HG03064 (cell line): ENCODE results near the gene AFF4.
"Not testable (repeated sequence)": the region's sequence is repeated elsewhere in the genome, so short reads cannot be mapped to it uniquely, and the experiment has no call there.

ENCODE experiments used
- ATAC-seq: cut with Tn5 transposase; IDR thresholded peaks from one replicate; pipeline ENCODE4 v1.9.1; 2021; ENCODE audit warnings: low read depth; ENCODE audit not compliant: unreplicated experiment

AFF4 gene

GRCh38 chr5:132859889-132860437, 103.5 kb downstream of the AFF4 start:
- ATAC-seq = no peak

- ATAC-seq = no peak
Measured at GRCh38 chr5:132856011-132856410, 107.4 kb downstream of the AFF4 start.

- not testable (repeated sequence) for ATAC-seq
Measured at GRCh38 chr5:132854992-132855391, 108.4 kb downstream of the AFF4 start.

GRCh38 chr5:132854301-132854700, 109.1 kb downstream of the AFF4 start:
- no peak for ATAC-seq

- no peak for ATAC-seq
Measured at GRCh38 chr5:132853790-132854189, 109.6 kb downstream of the AFF4 start.

GRCh38 chr5:132853323-132853722, 110.1 kb downstream of the AFF4 start:
- no peak for ATAC-seq

- no peak for ATAC-seq
Measured at GRCh38 chr5:132850066-132850465, 113.4 kb downstream of the AFF4 start.

GRCh38 chr5:132849347-132849746, 114.1 kb downstream of the AFF4 start:
- no peak for ATAC-seq

GRCh38 chr5:132848270-132848669, 115.2 kb downstream of the AFF4 start:
- ATAC-seq = no peak

GRCh38 chr5:132841305-132841704, 122.1 kb downstream of the AFF4 start:
- ATAC-seq = no peak

- no peak for ATAC-seq
Measured at GRCh38 chr5:132840896-132841295, 122.5 kb downstream of the AFF4 start.

- no peak for ATAC-seq
Measured at GRCh38 chr5:132840313-132840712, 123.1 kb downstream of the AFF4 start.

GRCh38 chr5:132839426-132840301, 123.8 kb downstream of the AFF4 start:
- no peak for ATAC-seq

- ATAC-seq = no peak
Measured at GRCh38 chr5:132838516-132839282, 124.7 kb downstream of the AFF4 start.

- ATAC-seq = no peak
Measured at GRCh38 chr5:132837868-132838267, 125.6 kb downstream of the AFF4 start.

- ATAC-seq = no peak
Measured at GRCh38 chr5:132836852-132837251, 126.6 kb downstream of the AFF4 start.

GRCh38 chr5:132834057-132834456, 129.4 kb downstream of the AFF4 start:
- ATAC-seq = no peak

- ATAC-seq = no peak
Measured at GRCh38 chr5:132832612-132833011, 130.8 kb downstream of the AFF4 start.

- no peak for ATAC-seq
Measured at GRCh38 chr5:132831095-132831860, 132.2 kb downstream of the AFF4 start.

- ATAC-seq = peak; percentile 75
Measured at GRCh38 chr5:132830436-132831094, 132.9 kb downstream of the AFF4 start, which contains the start of gene SHROOM1. TSS of gene SHROOM1 (minus strand) at chr5:132830647. CDS start at chr5:132826140, 4,507 bp downstream.
